T-helper 22 cell (primary cell): ENCODE measurements around the gene FAT3.

ENCODE experiments used
- DNase-seq: peaks from one replicate; pipeline ENCODE4 v3.0.0-alpha.2; 2020; ENCODE audit warnings: low read depth

FAT3 gene

GRCh38 chr11:92224407-92225124, at the start of gene FAT3:
Gene FAT3, plus strand, starts transcription at chr11:92224818. Its CDS starts 127,295 bp downstream, at chr11:92352113.
- no peak for DNase-seq

- no peak for DNase-seq
Measured at GRCh38 chr11:92179017-92179670, 45.5 kb upstream of the FAT3 start.

GRCh38 chr11:92180226-92180625, 44.4 kb upstream of the FAT3 start:
- DNase-seq = no peak

DNA sequence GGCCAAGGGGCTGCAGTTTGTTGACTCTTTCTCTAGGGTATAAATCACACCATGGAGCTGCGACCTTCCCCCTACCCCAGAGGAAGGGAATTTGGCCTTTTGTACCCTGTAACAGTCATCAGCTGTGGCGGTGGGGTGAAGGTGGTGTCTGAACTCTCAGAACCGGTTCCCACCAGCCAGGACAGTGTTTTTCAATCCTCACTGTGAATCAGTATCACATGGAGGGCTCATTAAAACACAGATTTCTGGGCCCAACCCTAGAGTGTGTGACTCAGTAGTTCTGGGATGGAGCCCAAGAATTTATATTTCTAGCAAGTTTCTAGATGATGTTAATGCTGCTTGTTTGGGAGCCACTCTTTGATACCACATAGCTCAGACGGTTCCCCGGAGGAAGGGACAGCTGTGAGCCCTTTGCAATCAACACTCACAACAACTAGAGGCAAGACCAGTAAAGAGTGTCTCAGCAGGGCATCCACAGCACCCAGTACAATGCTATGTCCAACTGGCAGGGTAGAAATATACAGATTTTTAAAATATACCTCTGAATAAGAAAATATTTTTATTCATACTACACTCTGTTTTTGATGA, 43.9 kb upstream of the FAT3 start:
- no peak for DNase-seq

DNA sequence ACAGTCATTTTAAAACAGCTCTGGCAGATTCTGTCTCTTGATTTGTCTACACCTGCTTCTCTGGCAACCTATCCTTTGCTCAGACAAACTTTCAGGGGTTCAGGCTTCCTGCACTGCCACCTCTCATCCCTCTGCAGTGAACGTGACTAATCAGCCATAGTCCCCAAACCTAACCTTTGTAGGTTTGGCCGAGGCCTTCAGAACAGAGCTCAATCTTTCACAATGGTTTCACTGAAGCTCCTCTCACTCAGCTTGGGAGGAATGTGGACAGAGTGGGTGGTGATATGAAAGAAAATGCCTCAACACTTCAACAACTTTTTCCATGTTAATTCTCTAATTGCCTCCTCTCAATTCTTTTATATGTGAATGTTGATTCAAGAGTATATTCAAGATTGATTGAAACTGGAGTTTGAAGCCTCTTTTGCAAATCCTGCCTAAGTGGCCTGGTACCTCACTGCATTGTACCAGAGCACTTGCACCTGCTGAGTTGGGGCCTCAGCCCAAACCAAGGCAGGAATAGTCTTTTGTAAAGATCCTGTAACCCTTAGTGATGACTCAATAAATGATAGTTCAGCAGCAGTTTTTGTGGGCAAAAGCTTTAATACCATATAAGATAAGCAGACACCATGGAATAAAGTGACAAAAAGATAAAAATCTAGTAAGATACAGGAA, 33.9 kb upstream of the FAT3 start:
- DNase-seq = no peak

DNA sequence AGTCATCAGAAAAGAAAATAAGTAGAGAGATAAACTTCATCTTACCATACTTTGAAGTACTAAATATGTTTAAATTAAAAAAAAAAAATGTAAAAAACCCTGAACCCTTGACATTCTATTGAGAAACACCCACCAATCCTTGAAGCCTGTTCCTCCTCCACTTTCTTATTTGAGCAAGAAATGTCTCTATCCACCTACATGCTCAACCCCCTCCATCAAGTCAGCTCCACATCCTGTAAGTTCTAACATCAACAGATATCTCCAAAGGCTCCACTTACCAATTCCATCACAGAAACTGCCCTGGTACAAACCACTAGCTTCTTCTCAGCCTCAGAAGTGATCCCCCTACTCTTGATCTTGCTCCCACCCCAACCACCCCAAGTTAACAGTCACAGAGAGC, 32.5 kb upstream of the FAT3 start:
- DNase-seq = no peak

DNA sequence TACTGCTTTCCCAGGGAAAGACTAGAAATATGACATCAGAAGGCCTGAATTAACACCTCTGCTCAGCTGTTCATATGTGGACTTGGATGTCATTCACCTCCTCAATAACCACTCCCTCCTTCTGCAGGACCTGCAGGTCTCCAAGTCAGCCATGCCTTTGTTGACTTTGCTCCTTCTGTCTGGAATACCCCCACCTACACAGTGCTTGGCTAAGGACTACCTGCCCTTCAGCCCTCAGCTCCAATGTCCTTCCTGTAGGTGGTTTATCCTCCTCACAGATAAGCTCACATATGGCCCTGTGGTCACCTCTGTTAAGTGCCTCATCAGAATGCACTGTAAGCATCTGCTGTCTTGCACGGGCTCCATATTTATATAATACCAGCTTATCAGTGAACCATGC, 26.4 kb upstream of the FAT3 start:
- no peak for DNase-seq

DNA sequence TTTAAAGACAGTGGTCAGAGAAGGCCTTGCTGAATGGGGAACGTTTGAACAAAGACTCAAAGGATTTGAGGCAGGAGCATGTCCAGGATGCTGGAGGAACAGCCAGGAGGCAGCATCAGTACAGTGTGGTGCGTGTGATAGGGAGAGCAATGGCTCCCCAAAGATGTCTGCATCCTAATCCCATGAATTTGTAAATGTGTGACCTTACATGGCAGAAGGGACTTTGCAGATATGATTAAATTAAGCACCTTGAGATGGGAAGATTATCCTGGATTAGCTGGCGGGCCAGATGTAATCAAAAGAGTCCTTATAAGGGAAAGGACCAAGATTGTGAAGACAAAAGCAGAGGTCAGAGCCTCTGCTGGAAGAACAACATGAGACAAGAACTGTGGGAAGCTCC, 24.6 kb upstream of the FAT3 start:
- no peak for DNase-seq

DNA sequence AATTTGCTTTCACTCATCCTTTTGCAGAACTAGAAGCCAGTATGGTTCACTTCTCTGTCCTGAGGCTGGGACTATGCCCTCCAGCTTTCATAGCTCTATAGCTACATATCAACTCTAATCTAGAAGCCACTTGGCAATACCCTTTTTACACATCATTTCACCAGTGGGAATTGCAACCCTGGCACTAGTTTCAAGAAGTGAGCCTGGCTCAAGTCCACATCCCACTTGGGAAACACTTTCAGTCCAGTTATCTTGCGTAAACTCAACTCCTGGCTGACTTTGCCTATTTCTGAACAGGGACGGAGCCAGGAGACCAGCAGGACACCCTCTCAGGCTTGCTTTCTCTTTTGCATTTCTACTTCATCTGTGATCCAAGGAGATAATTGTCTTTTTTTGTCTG, 19.9 kb upstream of the FAT3 start:
- no peak for DNase-seq

DNA sequence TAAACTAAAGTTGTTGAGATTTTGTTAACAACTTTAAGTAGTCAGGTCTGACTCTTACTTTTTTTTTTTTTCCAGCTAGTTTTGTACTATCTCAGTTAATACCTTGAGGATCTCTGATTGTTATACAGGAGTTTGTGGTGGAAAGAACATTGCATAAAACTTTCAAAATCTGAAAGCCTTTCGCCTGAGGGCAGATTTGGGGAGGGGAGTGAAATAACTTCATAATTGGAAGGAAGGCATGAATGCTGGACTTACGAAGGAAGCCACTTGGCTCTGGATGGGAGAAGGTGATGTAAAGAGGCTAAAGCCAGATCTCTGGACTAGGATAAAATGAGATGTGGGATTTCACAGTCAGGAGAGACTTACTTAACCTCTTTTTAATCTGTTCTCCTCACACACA, 18.2 kb upstream of the FAT3 start:
- DNase-seq = no peak

DNA sequence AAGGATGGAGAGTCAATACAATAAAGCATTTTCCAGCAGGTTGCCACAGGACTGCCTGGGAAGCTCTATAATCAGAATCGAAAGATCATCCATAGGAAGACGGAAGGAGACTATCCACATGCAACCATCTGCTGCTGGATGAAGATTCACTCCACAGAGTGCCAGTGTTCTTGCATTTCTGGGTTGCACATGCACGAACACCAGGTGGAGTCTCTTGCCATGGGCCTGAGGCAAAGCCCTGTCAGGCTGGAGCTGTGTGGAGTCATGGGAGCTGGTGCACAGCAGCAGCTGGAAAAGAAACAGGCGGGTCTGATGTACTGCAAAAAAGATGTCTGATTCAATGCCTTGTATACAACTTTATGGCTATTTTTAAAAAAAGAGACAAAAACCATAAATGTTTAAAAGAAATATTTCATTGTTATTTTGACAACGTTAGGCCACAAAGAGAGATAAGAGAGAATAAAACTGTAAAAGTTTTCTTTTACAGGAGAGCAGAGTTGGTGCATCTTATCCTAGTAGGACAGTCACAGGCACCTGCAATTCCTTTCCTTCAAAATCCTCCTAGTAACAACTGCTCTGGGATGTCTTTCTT, 12.9 kb upstream of the FAT3 start:
- no peak for DNase-seq

DNA sequence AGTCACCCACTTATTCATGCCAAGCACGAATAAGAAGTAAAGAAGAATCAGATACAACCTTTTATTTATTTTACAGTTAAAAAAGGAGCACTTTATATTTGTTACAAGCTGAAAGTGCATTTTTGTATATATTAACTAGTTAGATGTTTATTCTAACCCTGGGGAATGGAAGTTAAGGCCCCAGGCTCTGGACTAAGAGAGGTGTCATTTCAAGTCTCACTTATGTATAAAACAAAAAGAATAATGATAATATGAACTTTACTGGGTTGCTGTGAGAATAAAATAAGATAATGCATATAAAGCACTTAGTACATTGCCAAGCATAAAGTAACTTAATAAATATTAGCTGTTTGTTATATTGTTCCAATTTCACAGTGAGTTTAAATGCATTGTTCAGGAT, 12.1 kb upstream of the FAT3 start:
- DNase-seq = no peak

DNA sequence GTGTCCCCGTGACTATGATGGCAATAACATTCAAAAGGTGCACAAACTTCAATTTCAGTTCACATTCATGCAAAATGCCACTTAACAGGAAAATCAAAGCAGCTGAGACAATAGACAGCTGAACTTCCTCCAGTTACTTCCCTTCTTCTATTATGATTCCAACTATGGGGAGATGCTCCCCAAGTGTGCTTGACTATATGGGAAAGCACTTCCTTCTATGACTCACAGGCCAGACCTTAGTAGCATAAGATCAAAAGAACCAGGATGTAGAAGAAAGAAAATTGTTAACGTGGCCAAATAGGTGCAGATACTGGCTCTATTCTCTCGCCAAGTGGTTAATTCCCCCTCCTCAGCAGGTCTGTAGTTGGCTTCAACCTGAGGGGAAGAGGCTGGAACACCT, 7.8 kb upstream of the FAT3 start:
- no peak for DNase-seq

- no peak for DNase-seq
Measured at GRCh38 chr11:92219476-92219875, 5.1 kb upstream of the FAT3 start.

- DNase-seq = no peak
Measured at GRCh38 chr11:92222701-92223100, 1.9 kb upstream of the FAT3 start.

DNA sequence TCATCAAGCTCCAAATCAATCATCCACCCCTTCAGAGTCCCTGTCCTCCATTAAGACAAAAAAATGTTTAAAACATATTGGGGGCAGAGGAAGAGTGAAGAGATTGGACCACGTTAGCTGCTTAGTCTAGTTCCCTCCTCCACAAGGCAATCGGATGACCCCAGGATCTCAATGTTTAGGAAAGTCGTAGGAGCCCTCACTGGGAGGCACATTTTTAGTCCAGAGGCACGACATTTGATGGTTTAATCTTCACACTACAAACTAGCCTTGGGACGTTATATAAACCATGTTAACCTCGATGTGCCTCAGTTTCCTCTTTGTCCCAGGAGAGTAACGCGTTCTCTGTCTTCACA, 588 bp upstream of the FAT3 start:
- DNase-seq = no peak

- no peak for DNase-seq
Measured at GRCh38 chr11:92225125-92225567, 528 bp downstream of the FAT3 start.

- no peak for DNase-seq
Measured at GRCh38 chr11:92225568-92226330, 1.1 kb downstream of the FAT3 start.

DNA sequence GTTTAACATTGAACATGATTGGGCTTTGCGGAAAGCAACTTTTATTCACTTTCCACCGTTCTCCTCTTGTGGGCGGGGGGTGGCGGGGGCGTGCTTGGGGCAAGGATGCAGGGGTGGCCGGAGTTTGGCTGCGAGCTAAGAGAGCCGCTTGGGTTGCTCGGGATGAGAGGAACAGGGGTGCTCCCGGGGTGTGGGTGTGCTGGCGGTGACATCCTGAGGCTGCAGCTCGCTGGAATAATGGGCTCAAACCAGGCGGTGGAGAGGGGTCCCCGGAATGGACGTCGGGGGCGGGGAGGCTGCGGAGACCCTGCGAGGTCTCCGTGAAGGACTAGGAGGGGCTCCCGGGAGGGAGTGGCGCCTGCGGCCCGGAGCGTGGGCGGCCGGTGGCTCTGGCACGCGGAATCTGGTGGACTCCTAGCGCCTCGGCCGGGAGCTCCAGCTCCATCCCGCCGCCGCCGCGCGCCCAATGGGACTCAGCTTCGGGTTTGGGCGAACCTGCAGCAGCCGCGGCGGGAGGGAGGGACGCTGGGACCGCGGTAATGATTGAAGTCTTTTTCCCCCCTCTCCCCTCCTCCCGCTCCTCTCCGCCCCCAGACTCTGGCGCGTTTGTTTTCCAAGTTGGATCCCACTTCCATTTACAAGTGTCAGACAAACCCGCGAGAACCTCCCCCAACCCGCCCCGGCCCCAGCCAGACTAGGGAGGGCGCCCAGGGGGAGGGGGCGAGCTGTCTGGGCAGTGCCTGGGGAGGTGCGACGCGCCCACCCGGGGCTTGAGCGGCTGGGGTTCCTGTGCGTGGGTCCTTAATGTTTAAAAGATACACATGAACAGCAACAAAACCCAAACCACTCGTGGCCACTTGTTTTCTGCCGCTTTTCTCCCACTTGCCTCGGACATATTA, 2.0 kb downstream of the FAT3 start:
- no peak for DNase-seq

DNA sequence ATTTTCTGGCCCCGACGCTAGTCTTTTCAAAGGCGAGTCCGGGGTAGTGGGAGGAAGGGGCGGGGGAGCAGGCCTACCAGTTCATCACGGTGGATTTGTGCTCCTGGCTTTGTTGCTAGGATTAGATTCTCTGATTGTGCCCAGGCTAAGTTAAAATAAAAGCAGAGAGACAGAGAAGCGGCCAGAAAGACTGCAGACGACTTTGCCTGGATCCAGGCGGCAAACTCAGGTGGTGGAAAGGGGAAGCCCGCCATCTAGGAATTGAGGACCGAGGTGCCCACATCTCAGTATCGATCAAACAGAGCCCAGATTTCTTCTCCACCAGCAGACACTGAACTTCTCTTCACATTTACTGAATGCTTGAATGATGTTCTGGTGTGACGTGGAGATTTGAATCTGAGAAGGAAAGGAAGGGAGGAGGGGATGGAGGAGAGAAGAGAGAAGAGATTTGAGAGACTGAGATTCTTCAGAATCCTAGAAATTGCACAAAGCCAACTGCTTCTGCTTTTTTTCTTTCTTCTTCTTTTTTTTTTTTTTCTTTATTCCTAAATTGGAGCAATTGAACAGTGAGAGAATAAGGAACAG, 2.7 kb downstream of the FAT3 start:
- no peak for DNase-seq
